GM12891 (cell line): ENCODE data around the gene KCNQ5.

Experiments used
- DNase-seq: peaks from one replicate; pipeline ENCODE4 v3.0.0; 2011; ENCODE audit warnings: low spot score; ENCODE audit not compliant: insufficient read length
- FAIRE-seq: peaks from 2 replicates; lab custom pipeline; 2011; peaks lifted over from hg19 to GRCh38; lab: Jason Lieb, UNC
- PAX5 ChIP-seq: IDR thresholded peaks from 2 replicates; pipeline ENCODE4 v1.6.1; 2011; ENCODE audit warnings: low read length, moderate library complexity, mild to moderate bottlenecking; ENCODE audit not compliant: insufficient read depth, severe bottlenecking
- POLR2A ChIP-seq: IDR thresholded peaks from 2 replicates; pipeline ENCODE4 v1.6.1; 2011; ENCODE audit warnings: low read depth, low read length, control low read depth
- POLR2AphosphoS5 ChIP-seq: IDR thresholded peaks from 2 replicates; pipeline ENCODE4 v1.6.1; 2011; ENCODE audit warnings: low read depth, low read length, control low read depth
- POU2F2 ChIP-seq: IDR thresholded peaks from 2 replicates; pipeline ENCODE4 v1.6.1; 2011; ENCODE audit warnings: low read depth, mild to moderate bottlenecking, control low read depth, low read length, moderate library complexity
- SPI1 ChIP-seq: IDR thresholded peaks from 2 replicates; pipeline ENCODE4 v1.6.1; 2011; ENCODE audit warnings: low read depth, low read length, control low read depth
- TAF1 ChIP-seq: IDR thresholded peaks from 2 replicates; pipeline ENCODE4 v1.6.1; 2011; ENCODE audit warnings: low read depth, low read length, control low read depth

Gene KCNQ5

DNA sequence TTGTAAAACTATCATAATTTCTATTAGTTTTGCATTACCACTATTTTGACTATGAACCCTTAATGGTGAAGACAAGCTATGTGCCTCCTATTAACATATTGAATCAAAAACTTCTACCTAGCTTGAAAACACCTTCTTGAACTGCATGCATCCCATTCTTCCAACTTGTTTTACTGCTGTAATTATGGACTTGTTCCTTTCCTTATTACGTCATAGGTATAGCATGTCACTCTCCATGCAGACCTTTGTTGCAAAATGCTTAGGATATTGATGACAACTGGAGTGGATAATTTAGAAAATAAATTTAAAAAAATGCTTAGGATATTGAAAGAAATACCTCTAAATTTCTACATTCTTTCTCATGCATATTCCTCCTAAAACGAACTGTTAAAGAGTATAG, 219.3 kb downstream of the KCNQ5 start:
- DNase-seq (no peak), FAIRE-seq (no peak)
- no peak for TF ChIP-seq TAF1
- TF ChIP-seq SPI1: no peak
- no peak for TF ChIP-seq POLR2AphosphoS5
- TF ChIP-seq POU2F2: no peak
- TF ChIP-seq PAX5: no peak
- no peak for TF ChIP-seq POLR2A

GRCh38 chr6:72842140-72842539, 220.3 kb downstream of the KCNQ5 start:
- FAIRE-seq (no peak), DNase-seq (no peak)
- no peak for TF ChIP-seq POLR2A

DNA sequence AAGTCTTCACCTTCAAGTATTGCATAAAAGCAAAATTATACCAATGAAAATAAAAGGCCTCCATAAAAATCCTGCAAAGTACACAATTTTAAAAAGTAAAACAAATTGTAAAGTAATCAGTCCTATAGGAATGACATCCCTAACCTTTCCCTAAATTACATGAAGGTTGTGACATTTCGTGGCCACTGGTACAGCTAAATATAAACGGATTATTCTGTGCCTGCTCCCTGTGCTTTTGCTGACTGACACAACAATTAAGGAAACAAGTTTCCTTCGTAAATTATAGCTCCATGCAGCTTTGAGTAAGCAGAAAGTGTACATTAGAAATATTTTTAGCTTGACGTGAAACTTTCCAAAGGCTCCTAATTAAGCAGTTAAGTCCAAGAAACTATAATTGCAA, 222.8 kb downstream of the KCNQ5 start:
- no peak for FAIRE-seq
- no peak for DNase-seq

GRCh38 chr6:72849346-72849745, 227.5 kb downstream of the KCNQ5 start:
- DNase-seq (no peak), FAIRE-seq (no peak)

More for the DNA sequence above, 222.8 kb downstream of the KCNQ5 start:
- no peak for TF ChIP-seq POU2F2
- no peak for TF ChIP-seq PAX5
- no peak for TF ChIP-seq POLR2A
- TF ChIP-seq TAF1: no peak
- TF ChIP-seq POLR2AphosphoS5: no peak
- TF ChIP-seq SPI1: no peak

GRCh38 chr6:72850040-72850439, 228.2 kb downstream of the KCNQ5 start:
- FAIRE-seq: no peak

More at GRCh38 chr6:72849346-72849745, 227.5 kb downstream of the KCNQ5 start:
- TF ChIP-seq PAX5 (no peak), SPI1 (no peak), POLR2AphosphoS5 (no peak), POLR2A (no peak), POU2F2 (no peak), TAF1 (no peak)

GRCh38 chr6:72850469-72850868, 228.6 kb downstream of the KCNQ5 start:
- DNase-seq: no peak
- no peak for FAIRE-seq
- no peak for TF ChIP-seq POLR2AphosphoS5

More at GRCh38 chr6:72850040-72850439, 228.2 kb downstream of the KCNQ5 start:
- TF ChIP-seq TAF1 (no peak), POLR2AphosphoS5 (no peak), POU2F2 (no peak), POLR2A (no peak), PAX5 (no peak), SPI1 (no peak)
- DNase-seq: no peak

- DNase-seq (no peak), FAIRE-seq (no peak)
- TF ChIP-seq POLR2AphosphoS5: no peak
- no peak for TF ChIP-seq SPI1
- TF ChIP-seq POU2F2: no peak
Measured at GRCh38 chr6:72855471-72855870, 233.6 kb downstream of the KCNQ5 start.

- TF ChIP-seq TAF1 (no peak), POLR2AphosphoS5 (no peak), POLR2A (no peak), SPI1 (no peak), POU2F2 (no peak), PAX5 (no peak)
- FAIRE-seq: no peak
Measured at GRCh38 chr6:72856801-72857200, 234.9 kb downstream of the KCNQ5 start.

GRCh38 chr6:72857791-72858585, 236.1 kb downstream of the KCNQ5 start:
- DNase-seq (no peak), FAIRE-seq (no peak)
- TF ChIP-seq SPI1 (no peak), POLR2AphosphoS5 (no peak), PAX5 (no peak), POU2F2 (no peak), TAF1 (no peak), POLR2A (no peak)

More at GRCh38 chr6:72856801-72857200, 234.9 kb downstream of the KCNQ5 start:
- DNase-seq: no peak

DNA sequence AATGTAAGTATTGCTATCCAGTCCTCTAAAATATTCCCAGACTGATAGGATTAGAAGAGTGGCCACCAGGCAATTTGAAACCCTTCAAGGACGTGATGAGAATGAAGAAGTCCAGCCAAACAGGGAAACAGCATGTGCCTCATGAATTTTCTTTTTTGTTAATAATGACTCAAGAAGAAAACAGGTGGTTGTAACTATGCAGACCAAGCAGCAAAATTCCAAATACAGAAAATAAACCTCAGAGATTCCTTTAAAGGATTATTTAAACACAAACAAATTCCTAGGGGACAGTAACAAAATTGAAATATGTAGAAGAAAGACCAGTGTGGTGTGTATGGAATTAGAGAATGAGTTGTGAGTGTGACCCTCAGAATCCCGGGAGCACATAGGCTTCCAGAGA, 239.2 kb downstream of the KCNQ5 start:
- DNase-seq (no peak), FAIRE-seq (no peak)
- TF ChIP-seq POU2F2: no peak
- no peak for TF ChIP-seq SPI1
